ENCODE measurements around the gene VAV2. TPM values are rescaled to one million over a fixed set of nuclear protein-coding genes. Genes with fewer than 3 reads are reported as not detected.

VAV2 gene
- total RNA-seq, 1 experiment from 2014 or later = 30.7 TPM

GRCh38 chr9:134032456-134033222, 40.5 kb upstream of the VAV2 start:
- H3K27me3 Mint-ChIP-seq (ENCODE audit: unreplicated experiment) = no peaks in the 10 kb centered on the region
- no peak for TF ChIP-seq CTCF (IDR thresholded peaks at IDR 0.05; ENCODE audit: unreplicated experiment)
- H3K9me3 Mint-ChIP-seq (ENCODE audit: low read depth, unreplicated experiment) = no peaks in the 10 kb centered on the region
- peaks cover 39% of the 10 kb centered on the region for H3K36me3 Mint-ChIP-seq (ENCODE audit: insufficient read depth, unreplicated experiment)
- H3K4me1 Mint-ChIP-seq (ENCODE audit: low read depth, unreplicated experiment) = no peaks in the 10 kb centered on the region
- no peak overlapping the region for H3K4me3 Mint-ChIP-seq (ENCODE audit: low read depth, unreplicated experiment)
- H3K27ac Mint-ChIP-seq (ENCODE audit: unreplicated experiment) = no peak overlapping the region
- TSS peak; percentile 20 for BruUV-seq (replicated peaks)
- CTCF ChIA-PET = interaction anchor here (0.9 kb wide), 1 partner anchor 317 kb away, joined by 3 read pairs; no protein-coding TSS in a partner anchor
- DNase-seq = no peak
- intact Hi-C loops (cut with micrococcal nuclease; ENCODE audit: unreplicated experiment) = no loop called here

- no peak overlapping the region for H3K4me3 Mint-ChIP-seq (ENCODE audit: low read depth, unreplicated experiment)
- no peaks in the 10 kb centered on the region for H3K4me1 Mint-ChIP-seq (ENCODE audit: low read depth, unreplicated experiment)
- no peak for TF ChIP-seq CTCF (IDR thresholded peaks at IDR 0.05; ENCODE audit: unreplicated experiment)
- CTCF ChIA-PET = no interaction called here
- H3K27ac Mint-ChIP-seq (ENCODE audit: unreplicated experiment) = no peak overlapping the region
- BruUV-seq (replicated peaks) = no TSS peak
- H3K9me3 Mint-ChIP-seq (ENCODE audit: low read depth, unreplicated experiment) = no peaks in the 10 kb centered on the region
- intact Hi-C loops (cut with micrococcal nuclease; ENCODE audit: unreplicated experiment) = no loop called here
- DNase-seq = no peak
- no peaks in the 10 kb centered on the region for H3K27me3 Mint-ChIP-seq (ENCODE audit: unreplicated experiment)
- H3K36me3 Mint-ChIP-seq (ENCODE audit: insufficient read depth, unreplicated experiment) = peaks cover 40% of the 10 kb centered on the region
Observed at GRCh38 chr9:134031783-134032182, 39.7 kb upstream of the VAV2 start.

GRCh38 chr9:134030821-134031470, 38.8 kb upstream of the VAV2 start:
- TF ChIP-seq CTCF (IDR thresholded peaks at IDR 0.05; ENCODE audit: unreplicated experiment) = no peak
- no peak overlapping the region for H3K4me3 Mint-ChIP-seq (ENCODE audit: low read depth, unreplicated experiment)
- DNase-seq = no peak
- H3K27me3 Mint-ChIP-seq (ENCODE audit: unreplicated experiment) = no peaks in the 10 kb centered on the region
- intact Hi-C loops (cut with micrococcal nuclease; ENCODE audit: unreplicated experiment) = no loop called here
- no peaks in the 10 kb centered on the region for H3K9me3 Mint-ChIP-seq (ENCODE audit: low read depth, unreplicated experiment)
- peaks cover 36% of the 10 kb centered on the region for H3K36me3 Mint-ChIP-seq (ENCODE audit: insufficient read depth, unreplicated experiment)
- no peak overlapping the region for H3K27ac Mint-ChIP-seq (ENCODE audit: unreplicated experiment)
- CTCF ChIA-PET = interaction anchor here (0.7 kb wide), 1 partner anchor 145 kb away, joined by 5 read pairs; no protein-coding TSS in a partner anchor
- BruUV-seq (replicated peaks) = no TSS peak
- H3K4me1 Mint-ChIP-seq (ENCODE audit: low read depth, unreplicated experiment) = no peaks in the 10 kb centered on the region

- Mint-ChIP-seq H3K36me3 (ENCODE audit: insufficient read depth, unreplicated experiment) (peaks cover 46% of the 10 kb centered on the region), H3K27me3 (ENCODE audit: unreplicated experiment) (no peaks in the 10 kb centered on the region)
- CTCF ChIA-PET = interaction anchor here (0.7 kb wide), 1 partner anchor 143 kb away, joined by 5 read pairs; no protein-coding TSS in a partner anchor
Observed at GRCh38 chr9:134029248-134030226, 37.4 kb upstream of the VAV2 start.

More at GRCh38 chr9:134029248-134030226, 37.4 kb upstream of the VAV2 start:
- no peaks in the 10 kb centered on the region for H3K9me3 Mint-ChIP-seq (ENCODE audit: low read depth, unreplicated experiment)
- no peak overlapping the region for H3K27ac Mint-ChIP-seq (ENCODE audit: unreplicated experiment)
- H3K4me3 Mint-ChIP-seq (ENCODE audit: low read depth, unreplicated experiment) = no peak overlapping the region
- no peaks in the 10 kb centered on the region for H3K4me1 Mint-ChIP-seq (ENCODE audit: low read depth, unreplicated experiment)
- TF ChIP-seq CTCF (IDR thresholded peaks at IDR 0.05; ENCODE audit: unreplicated experiment) = no peak
- DNase-seq = no peak
- no TSS peak for BruUV-seq (replicated peaks)
- intact Hi-C loops (cut with micrococcal nuclease; ENCODE audit: unreplicated experiment) = no loop called here

Data from Calu3 (cell line).